ENCODE results near the gene LPP.

Gene LPP

DNA sequence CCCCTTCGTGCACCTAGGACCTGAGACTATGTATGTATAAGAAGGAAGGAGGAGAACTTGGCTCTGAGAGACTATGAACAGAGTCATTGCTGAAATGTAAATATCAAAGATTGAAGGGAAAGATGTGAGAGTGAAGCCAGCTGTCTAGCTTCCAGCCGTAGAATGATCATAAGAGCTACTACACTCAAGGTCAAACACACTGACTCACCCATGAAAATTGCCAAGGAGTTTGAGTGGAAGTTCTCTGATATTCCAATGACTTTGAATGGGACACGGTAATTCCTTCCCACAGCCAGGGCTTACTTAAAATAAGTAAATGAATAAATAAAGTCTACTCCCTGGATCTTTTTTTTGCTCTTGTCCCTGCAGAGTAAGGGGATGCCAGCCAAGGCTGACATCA is 618.9 kb downstream of the LPP start:
- H3K9ac ChIP-seq (ENCODE audit: low read length), result no peak overlapping the region
- H4K20me1 ChIP-seq (ENCODE audit: low read depth, low read length), result no peaks in the 10 kb centered on the region
- no peaks in the 10 kb centered on the region for H3K27me3 ChIP-seq (ENCODE audit: low read length)
- no peak overlapping the region for H3K27ac ChIP-seq (ENCODE audit: low read depth, low read length)
- H3F3A ChIP-seq (ENCODE audit: insufficient read depth), result no peaks in the 10 kb centered on the region
- no peak overlapping the region for H2AFZ ChIP-seq (ENCODE audit: low read depth, low read length, severe bottlenecking)
- no peak overlapping the region for H3K4me2 ChIP-seq (ENCODE audit: low read depth, low read length, poor library complexity, severe bottlenecking)
- no peaks in the 10 kb centered on the region for H3K79me2 ChIP-seq (ENCODE audit: insufficient read depth, low read length)
- H3K9me2 ChIP-seq (replicated peaks; ENCODE audit: insufficient read depth, low read length), result no peaks in the 10 kb centered on the region
- no peaks in the 10 kb centered on the region for H3K36me3 ChIP-seq (ENCODE audit: low read length)
- TF ChIP-seq, protein P1, sequence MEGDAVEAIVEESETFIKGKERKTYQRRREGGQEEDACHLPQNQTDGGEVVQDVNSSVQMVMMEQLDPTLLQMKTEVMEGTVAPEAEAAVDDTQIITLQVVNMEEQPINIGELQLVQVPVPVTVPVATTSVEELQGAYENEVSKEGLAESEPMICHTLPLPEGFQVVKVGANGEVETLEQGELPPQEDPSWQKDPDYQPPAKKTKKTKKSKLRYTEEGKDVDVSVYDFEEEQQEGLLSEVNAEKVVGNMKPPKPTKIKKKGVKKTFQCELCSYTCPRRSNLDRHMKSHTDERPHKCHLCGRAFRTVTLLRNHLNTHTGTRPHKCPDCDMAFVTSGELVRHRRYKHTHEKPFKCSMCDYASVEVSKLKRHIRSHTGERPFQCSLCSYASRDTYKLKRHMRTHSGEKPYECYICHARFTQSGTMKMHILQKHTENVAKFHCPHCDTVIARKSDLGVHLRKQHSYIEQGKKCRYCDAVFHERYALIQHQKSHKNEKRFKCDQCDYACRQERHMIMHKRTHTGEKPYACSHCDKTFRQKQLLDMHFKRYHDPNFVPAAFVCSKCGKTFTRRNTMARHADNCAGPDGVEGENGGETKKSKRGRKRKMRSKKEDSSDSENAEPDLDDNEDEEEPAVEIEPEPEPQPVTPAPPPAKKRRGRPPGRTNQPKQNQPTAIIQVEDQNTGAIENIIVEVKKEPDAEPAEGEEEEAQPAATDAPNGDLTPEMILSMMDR (IDR thresholded peaks at IDR 0.05; ENCODE audit: insufficient read depth, low read length, poor library complexity, severe bottlenecking), result no peak
- TF ChIP-seq EZH2phosphoT487 (conservative IDR thresholded peaks at IDR 0.05; ENCODE audit: low read length), result no peak
- no peaks in the 10 kb centered on the region for H3K9me3 ChIP-seq (ENCODE audit: insufficient read depth, low read length)
- H3K4me3 ChIP-seq (ENCODE audit: insufficient read depth, low read length, poor library complexity, severe bottlenecking), result no peak overlapping the region

GRCh38 chr3:188775412-188775811 is 621.5 kb downstream of the LPP start:
- Histone ChIP-seq H3K36me3 (ENCODE audit: low read length) (no peaks in the 10 kb centered on the region), H3K27ac (ENCODE audit: low read depth, low read length) (no peak overlapping the region), H3K9ac (ENCODE audit: low read length) (no peak overlapping the region), H3K4me3 (ENCODE audit: insufficient read depth, low read length, poor library complexity, severe bottlenecking) (no peak overlapping the region), H4K20me1 (ENCODE audit: low read depth, low read length) (no peaks in the 10 kb centered on the region), H3F3A (ENCODE audit: insufficient read depth) (no peaks in the 10 kb centered on the region), H3K27me3 (ENCODE audit: low read length) (no peaks in the 10 kb centered on the region), H3K79me2 (ENCODE audit: insufficient read depth, low read length) (no peaks in the 10 kb centered on the region), H3K4me2 (ENCODE audit: low read depth, low read length, poor library complexity, severe bottlenecking) (no peak overlapping the region), H2AFZ (ENCODE audit: low read depth, low read length, severe bottlenecking) (no peak overlapping the region), H3K9me3 (ENCODE audit: insufficient read depth, low read length) (no peaks in the 10 kb centered on the region), H3K9me2 (replicated peaks; ENCODE audit: insufficient read depth, low read length) (no peaks in the 10 kb centered on the region)
- TF ChIP-seq, protein P1 (IDR thresholded peaks at IDR 0.05; ENCODE audit: insufficient read depth, low read length, poor library complexity, severe bottlenecking), result no peak
- TF ChIP-seq EZH2phosphoT487 (conservative IDR thresholded peaks at IDR 0.05; ENCODE audit: low read length), result no peak

GRCh38 chr3:188776447-188776846 is 622.5 kb downstream of the LPP start:
- Histone ChIP-seq H3K27me3 (ENCODE audit: low read length) (no peaks in the 10 kb centered on the region), H3K4me2 (ENCODE audit: low read depth, low read length, poor library complexity, severe bottlenecking) (no peak overlapping the region), H3K9me2 (replicated peaks; ENCODE audit: insufficient read depth, low read length) (no peaks in the 10 kb centered on the region), H3K9ac (ENCODE audit: low read length) (no peak overlapping the region), H4K20me1 (ENCODE audit: low read depth, low read length) (no peaks in the 10 kb centered on the region), H3K9me3 (ENCODE audit: insufficient read depth, low read length) (no peaks in the 10 kb centered on the region), H3K36me3 (ENCODE audit: low read length) (no peaks in the 10 kb centered on the region), H3F3A (ENCODE audit: insufficient read depth) (no peaks in the 10 kb centered on the region), H3K4me3 (ENCODE audit: insufficient read depth, low read length, poor library complexity, severe bottlenecking) (no peak overlapping the region), H3K79me2 (ENCODE audit: insufficient read depth, low read length) (no peaks in the 10 kb centered on the region), H2AFZ (ENCODE audit: low read depth, low read length, severe bottlenecking) (no peak overlapping the region), H3K27ac (ENCODE audit: low read depth, low read length) (no peak overlapping the region)
- TF ChIP-seq, protein P1 (IDR thresholded peaks at IDR 0.05; ENCODE audit: insufficient read depth, low read length, poor library complexity, severe bottlenecking), result no peak
- no peak for TF ChIP-seq EZH2phosphoT487 (conservative IDR thresholded peaks at IDR 0.05; ENCODE audit: low read length)

Measured in SU-DHL-6 (cell line).